Measurements from ENCODE around the gene KRT71. TPM values are rescaled to one million over a fixed set of nuclear protein-coding genes. Genes with fewer than 3 reads are reported as not detected.

KRT71 gene
- total and polyA plus RNA-seq, 3 donors from 2014 or later, result 0.12 TPM; not detected in 2

GRCh38 chr12:52566847-52567291, 13.9 kb upstream of the KRT71 start:
- Histone ChIP-seq H3K36me3 (ENCODE audit: low read depth, missing control alignments) (no peaks in the 10 kb centered on the region), H3K9me3 (no peaks in the 10 kb centered on the region), H3K27ac (no peak overlapping the region), H3K27me3 (no peaks in the 10 kb centered on the region), H3K4me3 (no peak overlapping the region), H3K4me1 (peaks cover 3% of the 10 kb centered on the region)
- WGBS, 2 donors, result 52 to 60% methylated on average over 5 to 8 of the region's 8 CpGs
- TF ChIP-seq, protein P1, sequence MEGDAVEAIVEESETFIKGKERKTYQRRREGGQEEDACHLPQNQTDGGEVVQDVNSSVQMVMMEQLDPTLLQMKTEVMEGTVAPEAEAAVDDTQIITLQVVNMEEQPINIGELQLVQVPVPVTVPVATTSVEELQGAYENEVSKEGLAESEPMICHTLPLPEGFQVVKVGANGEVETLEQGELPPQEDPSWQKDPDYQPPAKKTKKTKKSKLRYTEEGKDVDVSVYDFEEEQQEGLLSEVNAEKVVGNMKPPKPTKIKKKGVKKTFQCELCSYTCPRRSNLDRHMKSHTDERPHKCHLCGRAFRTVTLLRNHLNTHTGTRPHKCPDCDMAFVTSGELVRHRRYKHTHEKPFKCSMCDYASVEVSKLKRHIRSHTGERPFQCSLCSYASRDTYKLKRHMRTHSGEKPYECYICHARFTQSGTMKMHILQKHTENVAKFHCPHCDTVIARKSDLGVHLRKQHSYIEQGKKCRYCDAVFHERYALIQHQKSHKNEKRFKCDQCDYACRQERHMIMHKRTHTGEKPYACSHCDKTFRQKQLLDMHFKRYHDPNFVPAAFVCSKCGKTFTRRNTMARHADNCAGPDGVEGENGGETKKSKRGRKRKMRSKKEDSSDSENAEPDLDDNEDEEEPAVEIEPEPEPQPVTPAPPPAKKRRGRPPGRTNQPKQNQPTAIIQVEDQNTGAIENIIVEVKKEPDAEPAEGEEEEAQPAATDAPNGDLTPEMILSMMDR (IDR thresholded peaks at IDR 0.05), result no peak
- TF ChIP-seq POLR2A (IDR thresholded peaks at IDR 0.05), result no peak
- peak; percentile 25 for DNase-seq
- intact Hi-C loops (cut with DNase I; ENCODE audit: low total_unique reads), result no loop called here

- no peaks in the 10 kb centered on the region for H3K36me3 ChIP-seq (ENCODE audit: low read depth, missing control alignments)
- H3K4me3 ChIP-seq, result no peak overlapping the region
- 83 to 89% methylated on average over 1 of the region's 1 CpG for WGBS, 2 donors
- no peaks in the 10 kb centered on the region for H3K27me3 ChIP-seq
- no peaks in the 10 kb centered on the region for H3K9me3 ChIP-seq
- peaks cover 3% of the 10 kb centered on the region for H3K4me1 ChIP-seq
- TF ChIP-seq, protein P1 (IDR thresholded peaks at IDR 0.05), result no peak
- TF ChIP-seq POLR2A (IDR thresholded peaks at IDR 0.05), result no peak
- intact Hi-C loops (cut with DNase I; ENCODE audit: low total_unique reads), result no loop called here
- DNase-seq, result no peak
- no peak overlapping the region for H3K27ac ChIP-seq
Measured at GRCh38 chr12:52564582-52564981, 11.6 kb upstream of the KRT71 start.

DNA sequence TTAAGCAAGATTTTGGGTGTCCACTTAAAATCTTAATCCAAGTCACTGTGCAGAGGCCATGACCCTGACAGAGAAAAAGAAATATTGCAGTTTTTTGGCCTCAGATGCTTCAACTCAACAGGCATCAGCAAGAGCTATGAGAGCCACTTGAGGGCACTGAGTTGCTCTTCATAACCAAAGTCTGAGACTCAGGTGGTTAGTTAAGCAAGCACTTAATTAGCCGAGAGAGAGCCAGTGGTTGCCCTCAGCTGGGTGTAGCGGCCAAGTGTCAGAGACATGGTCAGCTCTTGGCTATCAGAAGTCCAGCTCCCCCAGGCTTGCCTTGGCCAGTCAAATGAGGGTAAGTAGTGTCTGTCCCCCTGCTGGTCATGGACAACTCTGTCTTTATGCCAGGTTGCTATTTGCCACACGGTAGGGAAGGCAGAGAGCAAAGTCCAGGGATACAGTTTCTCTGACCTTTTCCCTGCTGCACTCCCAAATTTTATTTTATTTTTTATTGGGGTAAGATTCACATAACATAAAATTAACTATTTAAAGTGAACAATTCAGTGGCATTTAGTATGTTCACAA, 9.0 kb upstream of the KRT71 start:
- Histone ChIP-seq H3K27ac (no peak overlapping the region), H3K4me1 (no peaks in the 10 kb centered on the region), H3K27me3 (no peaks in the 10 kb centered on the region), H3K4me3 (no peak overlapping the region), H3K9me3 (no peaks in the 10 kb centered on the region), H3K36me3 (ENCODE audit: low read depth, missing control alignments) (no peaks in the 10 kb centered on the region)
- intact Hi-C loops (cut with DNase I; ENCODE audit: low total_unique reads), result no loop called here
- DNase-seq, result peak; percentile 26
- WGBS, 2 donors, result 65 to 79% methylated on average over 3 of the region's 3 CpGs
- TF ChIP-seq, protein P1 (IDR thresholded peaks at IDR 0.05), result peak in 1 of 3 experiments; percentile 28
- no peak for TF ChIP-seq POLR2A (IDR thresholded peaks at IDR 0.05)

- Histone ChIP-seq H3K27ac (no peak overlapping the region), H3K36me3 (ENCODE audit: low read depth, missing control alignments) (no peaks in the 10 kb centered on the region), H3K9me3 (no peaks in the 10 kb centered on the region), H3K27me3 (no peaks in the 10 kb centered on the region), H3K4me3 (no peak overlapping the region), H3K4me1 (no peaks in the 10 kb centered on the region)
- no peak for DNase-seq
- intact Hi-C loops (cut with DNase I; ENCODE audit: low total_unique reads), result no loop called here
- TF ChIP-seq, protein P1 (IDR thresholded peaks at IDR 0.05), result no peak
- TF ChIP-seq POLR2A (IDR thresholded peaks at IDR 0.05), result no peak
- 76 to 94% methylated on average over 4 of the region's 4 CpGs for WGBS, 2 donors
Measured at GRCh38 chr12:52559979-52560378, 7.0 kb upstream of the KRT71 start.
